ENCODE results near the gene DHRS7. TPM values are rescaled to one million over a fixed set of nuclear protein-coding genes. Genes with fewer than 3 reads are reported as not detected.

DHRS7 gene
- total and polyA plus RNA-seq, 2 of the 8 experiments (the other 6 are each of a cell fraction or from before 2014, with no cell fraction given) = 10.8 to 27.5 TPM

GRCh38 chr14:60214415-60215126 is 49.4 kb upstream of the DHRS7 start:
- no peak for FAIRE-seq
- no peak overlapping the region for H3K18ac ChIP-seq (ENCODE audit: extremely low read depth, low read length)
- TF ChIP-seq MAFK (IDR thresholded peaks at IDR 0.05; ENCODE audit: low read depth, low read length) = no peak
- TF ChIP-seq RFX5 (IDR thresholded peaks at IDR 0.05; ENCODE audit: borderline replicate concordance, low read depth, low read length) = no peak
- TF ChIP-seq RBBP5 (IDR thresholded peaks at IDR 0.05; ENCODE audit: borderline replicate concordance, low read depth, low read length) = no peak
- H3K79me1 ChIP-seq (ENCODE audit: low read depth, low read length) = no peaks in the 10 kb centered on the region
- no peak overlapping the region for H2BK15ac ChIP-seq (ENCODE audit: low read length)
- ChIA-PET CTCF (ENCODE audit: partially characterized antibody) (interaction anchor here (0.6 to 1.3 kb wide), 5 partner anchors 11 to 29 kb away, joined by 3 to 4 read pairs (median 3); no protein-coding TSS in a partner anchor), POLR2A (ENCODE audit: partially characterized antibody) (interaction anchor here (1.8 kb wide), 1 partner anchor 34 kb away, joined by 4 read pairs; the partner anchor contains the start of gene PPM1A)
- no peak overlapping the region for H3K4me2 ChIP-seq (ENCODE audit: insufficient read depth in 1 of 2, low read depth in 2 of 2, low read length in 2 of 2)
- no peak for DNase-seq (ENCODE audit: low read depth in 1 of 2, low spot score in 2 of 2)
- H2BK5ac ChIP-seq (ENCODE audit: low read depth, low read length) = no peak overlapping the region
- no peak overlapping the region for H3K23ac ChIP-seq (ENCODE audit: insufficient read length)
- H4K5ac ChIP-seq (ENCODE audit: insufficient read length, low read depth, low read length) = no peak overlapping the region
- H2AFZ ChIP-seq (ENCODE audit: low read length) = no peak overlapping the region
- H3K4me1 ChIP-seq (replicated peaks in 1 of 4; ENCODE audit: control insufficient read depth in 3 of 4, insufficient read depth in 4 of 4, low read length in 3 of 4) = peaks cover 0 to 8% (median 3%) of the 10 kb centered on the region in 4 experiments; a peak in 2 of 7 replicates
- no peak overlapping the region for H3K14ac ChIP-seq (ENCODE audit: insufficient read length)
- H3K27me3 ChIP-seq (replicated peaks in 1 of 4; ENCODE audit: control insufficient read depth in 3 of 4, extremely low read depth in 1 of 4, insufficient read depth in 3 of 4, low read length in 3 of 4) = no peaks in the 10 kb centered on the region
- H3K9ac ChIP-seq (replicated peaks in 1 of 4; ENCODE audit: extremely low read depth in 1 of 4, low read depth in 3 of 4, low read length in 3 of 4) = no peak overlapping the region
- no peak overlapping the region for H2AK5ac ChIP-seq (ENCODE audit: low read depth, low read length)
- no peak overlapping the region for H2BK12ac ChIP-seq (ENCODE audit: low read depth, low read length)
- no peak overlapping the region for H4K8ac ChIP-seq (ENCODE audit: extremely low read depth, insufficient read depth, low read length)
- H3K23me2 ChIP-seq (ENCODE audit: low read depth, low read length) = no peaks in the 10 kb centered on the region
- H2BK20ac ChIP-seq (ENCODE audit: low read length) = no peak overlapping the region
- no peaks in the 10 kb centered on the region for H3K9me3 ChIP-seq (ENCODE audit: insufficient read depth in 2 of 2, low read depth in 1 of 2, low read length in 1 of 2)
- H2BK120ac ChIP-seq (replicated peaks; ENCODE audit: low read depth, low read length) = no peak overlapping the region
- no peak overlapping the region for H3K27ac ChIP-seq (ENCODE audit: low read depth, low read length)
- H3K4me3 ChIP-seq (ENCODE audit: extremely low read depth in 1 of 4, insufficient read depth in 2 of 4, low read depth in 3 of 4, low read length in 4 of 4) = no peak overlapping the region
- H3K36me3 ChIP-seq (ENCODE audit: control insufficient read depth in 2 of 4, insufficient read depth in 4 of 4, low read length in 3 of 4) = no peaks in the 10 kb centered on the region
- no peaks in the 10 kb centered on the region for H4K20me1 ChIP-seq (replicated peaks in 1 of 2; ENCODE audit: control insufficient read depth in 1 of 2, insufficient read depth in 2 of 2, low read length in 2 of 2)
- H3K4ac ChIP-seq (replicated peaks; ENCODE audit: insufficient read length, low read depth, low read length) = no peak overlapping the region
- H4K91ac ChIP-seq (replicated peaks; ENCODE audit: insufficient read length, low read length) = no peak overlapping the region
- H3K56ac ChIP-seq (replicated peaks; ENCODE audit: insufficient read length, low read depth, low read length) = no peak overlapping the region
- WGBS, 2 experiments (ENCODE audit: extremely low coverage in 1 of 2, insufficient coverage in 1 of 2, insufficient read length in 1 of 2, insufficient replicate concordance in 2 of 2, low coverage in 1 of 2, low lambda C conversion rate in 2 of 2, missing lambda C conversion rate in 1 of 2) = 86% methylated on average over 1 of the region's 1 CpG; no CpG with 5 or more reads in 1 of the 2 experiments
- no peaks in the 10 kb centered on the region for H3K79me2 ChIP-seq (ENCODE audit: control insufficient read depth in 1 of 2, insufficient read depth in 2 of 2, low read length in 2 of 2)
